ENCODE measurements around the gene RHBDL3. TPM values are rescaled to one million over a fixed set of nuclear protein-coding genes. Genes with fewer than 3 reads are reported as not detected.

Gene RHBDL3
- total RNA-seq, 1 donor from 2014 or later, result 0.25 TPM

GRCh38 chr17:32345951-32346600 is 80.4 kb downstream of the RHBDL3 start:
- H3K9me3 Mint-ChIP-seq (ENCODE audit: low read depth), result no peaks in the 10 kb centered on the region
- no peaks in the 10 kb centered on the region for H3K27me3 Mint-ChIP-seq (ENCODE audit: low read depth)
- no peak for DNase-seq (ENCODE audit: low spot score)
- H3K36me3 Mint-ChIP-seq (ENCODE audit: low read depth), result peaks cover 8% of the 10 kb centered on the region
- H3K27ac Mint-ChIP-seq (ENCODE audit: unreplicated experiment), result no peak overlapping the region
- no peak for TF ChIP-seq CTCF (IDR thresholded peaks at IDR 0.05)
- H3K4me1 Mint-ChIP-seq (ENCODE audit: low read depth), result peaks cover 24% of the 10 kb centered on the region
- H3K4me3 Mint-ChIP-seq (ENCODE audit: unreplicated experiment), result no peak overlapping the region

GRCh38 chr17:32348483-32348800 is 82.8 kb downstream of the RHBDL3 start:
- TF ChIP-seq CTCF (IDR thresholded peaks at IDR 0.05), result no peak
- Mint-ChIP-seq H3K27ac (ENCODE audit: unreplicated experiment) (no peak overlapping the region), H3K9me3 (ENCODE audit: low read depth) (no peaks in the 10 kb centered on the region), H3K27me3 (ENCODE audit: low read depth) (no peaks in the 10 kb centered on the region), H3K4me1 (ENCODE audit: low read depth) (peaks cover 31% of the 10 kb centered on the region), H3K36me3 (ENCODE audit: low read depth) (peaks cover 11% of the 10 kb centered on the region), H3K4me3 (ENCODE audit: unreplicated experiment) (peak overlapping the region; percentile 100)
- DNase-seq (ENCODE audit: low spot score), result no peak

GRCh38 chr17:32349503-32349853 is 83.8 kb downstream of the RHBDL3 start:
- H3K27me3 Mint-ChIP-seq (ENCODE audit: low read depth), result no peaks in the 10 kb centered on the region
- TF ChIP-seq CTCF (IDR thresholded peaks at IDR 0.05), result no peak
- H3K27ac Mint-ChIP-seq (ENCODE audit: unreplicated experiment), result peak overlapping the region; percentile 100
- H3K4me1 Mint-ChIP-seq (ENCODE audit: low read depth), result peaks cover 39% of the 10 kb centered on the region
- H3K36me3 Mint-ChIP-seq (ENCODE audit: low read depth), result peaks cover 13% of the 10 kb centered on the region
- no peaks in the 10 kb centered on the region for H3K9me3 Mint-ChIP-seq (ENCODE audit: low read depth)
- peak overlapping the region; percentile 100 for H3K4me3 Mint-ChIP-seq (ENCODE audit: unreplicated experiment)
- DNase-seq (ENCODE audit: low spot score), result no peak

GRCh38 chr17:32349854-32350665 is 84.4 kb downstream of the RHBDL3 start, which contains the start of gene ZNF207:
TSS of gene ZNF207 (plus strand) at chr17:32350157. CDS start at chr17:32350286, 129 bp downstream.
- peaks cover 15% of the 10 kb centered on the region for H3K36me3 Mint-ChIP-seq (ENCODE audit: low read depth)

More at GRCh38 chr17:32349854-32350665, 84.4 kb downstream of the RHBDL3 start, which contains the start of gene ZNF207:
- H3K4me3 Mint-ChIP-seq (ENCODE audit: unreplicated experiment), result peak within 1 kb of the TSS; percentile 100
- H3K27me3 Mint-ChIP-seq (ENCODE audit: low read depth), result no peaks in the 10 kb centered on the region
- peak within 1 kb of the TSS; percentile 100 for H3K27ac Mint-ChIP-seq (ENCODE audit: unreplicated experiment)
- H3K9me3 Mint-ChIP-seq (ENCODE audit: low read depth), result no peaks in the 10 kb centered on the region
- DNase-seq (ENCODE audit: low spot score), result peak; percentile 98
- TF ChIP-seq CTCF (IDR thresholded peaks at IDR 0.05), result no peak
- H3K4me1 Mint-ChIP-seq (ENCODE audit: low read depth), result peaks cover 44% of the 10 kb centered on the region

Measured in chondrocyte (in vitro differentiated cells).